HCT116 (cell line): Measurements from ENCODE around the gene CYP46A1. TPM values are rescaled to one million over a fixed set of nuclear protein-coding genes. Genes with fewer than 3 reads are reported as not detected.

Experiments used
- ATAC-seq: fragments of 200-7000 bp; cut with Tn5 transposase; 2 replicates; pipeline ENCODE4 v1.9.1; 2020; ENCODE audit warnings: mild to moderate bottlenecking, moderate library complexity
- BruUV-seq: library from RNA; stranded (reverse); fragments of 400-500 nt; replicated peaks from 2 replicates; lab custom pipeline; 2021; lab: Mats Ljungman, UMichigan
- CTCF ChIA-PET: fragments of 300-600 bp; sonication (Branson Sonifier 250); formaldehyde crosslinking; loops from one replicate; lab custom pipeline; 2021; ENCODE audit warnings: antibody characterized with exemption; lab: Charles Lee
- POLR2A ChIA-PET: fragments of 300-600, 350-600 bp; sonication (Branson Sonifier 250); formaldehyde crosslinking; loops from one replicate; lab custom pipeline; 2021; ENCODE audit warnings: antibody characterized with exemption; lab: Charles Lee
- RAD21 ChIA-PET, 2 experiments: fragments of 300-600 bp; sonication (Branson Sonifier 250); formaldehyde crosslinking; loops; one replicate each; lab custom pipeline; 2023; ENCODE audit warnings: low total read pairs in 2 of 2; ENCODE audit not compliant: uncharacterized antibody in 2 of 2, unreplicated experiment in 2 of 2, low non-redundant PET in 1 of 2; lab: Charles Lee
- DNase-seq: peaks from one replicate; pipeline ENCODE4 v3.0.0-alpha.2; 2010; ENCODE audit warnings: low read depth, low spot score
- H2AFZ ChIP-seq: fragments of 200-600 bp; shearing (Covaris generic), sonication (generic); 2 replicates; pipeline ENCODE4 v1.6.1; 2017; ENCODE audit warnings: low read depth, mixed run types, mixed read lengths, antibody characterized with exemption, low read length; ENCODE audit not compliant: poor library complexity, severe bottlenecking
- H3K27ac ChIP-seq: 2 replicates; pipeline ENCODE4 v1.5.1; 2012; ENCODE audit warnings: low read depth, low read length
- H3K27me3 ChIP-seq: fragments of 200-600 bp; sonication (generic); 2 replicates; pipeline ENCODE4 v1.6.1; 2016; ENCODE audit warnings: mixed run types, low read length, mixed read lengths; ENCODE audit not compliant: insufficient read depth
- H3K36me3 ChIP-seq, 2 experiments: fragments of 200-500 bp in 1 of 2; fragments of 200-600 bp in 1 of 2; sonication (Bioruptor generic) in 1 of 2; sonication (generic) in 1 of 2; 2 replicates each; pipeline versions ENCODE4 v1.5.1 to v1.6.1; 2014 to 2016; ENCODE audit warnings: low read length in 2 of 2, inconsistent platforms in 1 of 2, mixed read lengths in 1 of 2, mixed run types in 1 of 2; ENCODE audit not compliant: insufficient read depth in 2 of 2, control insufficient read depth in 1 of 2
- H3K4me1 ChIP-seq, 2 experiments: fragments of 200-600 bp in 1 of 2; sonication (generic) in 1 of 2; 2 replicates each; pipeline versions ENCODE4 v1.5.1 to v1.6.1; 2012 to 2017; ENCODE audit warnings: low read length in 2 of 2, inconsistent platforms in 1 of 2, mild to moderate bottlenecking in 1 of 2, mixed read lengths in 1 of 2, mixed run types in 1 of 2, moderate library complexity in 1 of 2; ENCODE audit not compliant: insufficient read depth in 2 of 2, control insufficient read depth in 1 of 2
- H3K4me2 ChIP-seq: fragments of 200-600 bp; sonication (generic); 2 replicates; pipeline ENCODE4 v1.6.1; 2017; ENCODE audit warnings: mixed run types, low read length, mixed read lengths
- H3K4me3 ChIP-seq, 2 experiments: fragments of 200-600 bp in 1 of 2; sonication (generic) in 1 of 2; replicated peaks in 1 of 2; 2 replicates each; pipeline ENCODE4 v1.5.1; 2011 to 2016; ENCODE audit warnings: low read length in 2 of 2, control low read depth in 1 of 2, low read depth in 1 of 2, mild to moderate bottlenecking in 1 of 2, mixed read lengths in 1 of 2, mixed run types in 1 of 2
- H3K79me2 ChIP-seq: fragments of 200-600 bp; sonication (generic); 2 replicates; pipeline ENCODE4 v1.6.1; 2017; ENCODE audit warnings: mild to moderate bottlenecking, mixed run types, low read length, moderate library complexity, mixed read lengths; ENCODE audit not compliant: insufficient read depth
- H3K9ac ChIP-seq: fragments of 200-600 bp; sonication (generic); 2 replicates; pipeline ENCODE4 v1.6.1; 2016; ENCODE audit warnings: low read length, mixed read lengths
- H3K9me2 ChIP-seq: fragments of 200-600 bp; sonication (generic), shearing (Covaris generic); 2 replicates; pipeline ENCODE4 v1.6.1; 2017; ENCODE audit warnings: mixed run types, mild to moderate bottlenecking, moderate library complexity; ENCODE audit not compliant: insufficient read depth
- H3K9me3 ChIP-seq, 2 experiments: fragments of 200-500 bp in 1 of 2; fragments of 200-600 bp in 1 of 2; sonication (Bioruptor generic) in 1 of 2; sonication (generic) in 1 of 2; 2 replicates each; pipeline ENCODE4 v1.6.1; 2014 to 2017; ENCODE audit warnings: low read length in 2 of 2, mixed read lengths in 2 of 2, inconsistent platforms in 1 of 2, low read depth in 1 of 2, mild to moderate bottlenecking in 1 of 2, mixed run types in 1 of 2, moderate library complexity in 1 of 2; ENCODE audit not compliant: control insufficient read depth in 1 of 2, insufficient read depth in 1 of 2
- H4K20me1 ChIP-seq: fragments of 200-600 bp; sonication (generic), shearing (Covaris generic); 2 replicates; pipeline ENCODE4 v1.6.1; 2017; ENCODE audit warnings: mixed run types, mild to moderate bottlenecking, moderate library complexity; ENCODE audit not compliant: insufficient read depth
- CBX3 ChIP-seq: IDR thresholded peaks from 2 replicates; pipeline ENCODE4 v1.6.1; 2012; ENCODE audit warnings: low read depth
- CEBPB ChIP-seq: IDR thresholded peaks from 2 replicates; pipeline ENCODE4 v1.6.1; 2012; ENCODE audit warnings: low read depth
- ELF1 ChIP-seq: IDR thresholded peaks from 2 replicates; pipeline ENCODE4 v1.6.1; 2012; ENCODE audit warnings: low read depth, borderline replicate concordance
- FOSL1 ChIP-seq: IDR thresholded peaks from 2 replicates; pipeline ENCODE4 v1.6.1; 2012; ENCODE audit warnings: low read depth
- POLR2A ChIP-seq: IDR thresholded peaks from 2 replicates; pipeline ENCODE4 v1.7.0; 2011; ENCODE audit warnings: borderline replicate concordance; ENCODE audit not compliant: insufficient read depth, insufficient read length; ENCODE audit errors: extremely low read depth
- POLR2AphosphoS5 ChIP-seq: IDR thresholded peaks from 2 replicates; pipeline ENCODE4 v1.6.1; 2011; ENCODE audit warnings: mild to moderate bottlenecking, low read depth, low read length, moderate library complexity
- SIN3A ChIP-seq: IDR thresholded peaks from 2 replicates; pipeline ENCODE4 v1.6.1; 2012; ENCODE audit warnings: low read depth
- SP1 ChIP-seq: IDR thresholded peaks from 2 replicates; pipeline ENCODE4 v1.6.1; 2012; ENCODE audit warnings: low read depth
- SRF ChIP-seq: IDR thresholded peaks from 2 replicates; pipeline ENCODE4 v1.6.1; 2012; ENCODE audit warnings: low read depth
- YY1 ChIP-seq: IDR thresholded peaks from 2 replicates; pipeline ENCODE4 v1.6.1; 2011; ENCODE audit warnings: low read length, low read depth, moderate library complexity, mild to moderate bottlenecking; ENCODE audit not compliant: insufficient replicate concordance; ENCODE audit errors: extremely low read depth
- ZNF274 ChIP-seq: fragments of 200-500 bp; sonication (Bioruptor generic); IDR thresholded peaks from 2 replicates; pipeline ENCODE4 v1.6.1; 2014; ENCODE audit warnings: mild to moderate bottlenecking, low read depth, low read length, inconsistent platforms
- intact Hi-C: fragments of 100-400 bp; cut with micrococcal nuclease; formaldehyde crosslinking; loops from 2 replicates; pipeline ENCODE4 v1.10.0; 2022
- total RNA-seq: library from RNA; stranded (reverse); gene quantifications from one replicate; pipeline ENCODE4 v1.2.1, GENCODE V29; 2021; ENCODE audit not compliant: unreplicated experiment
- TF ChIP-seq, protein P1 (sequence below), 3 experiments: fragments of 200-600 bp in 1 of 3; sonication (generic) in 1 of 3; IDR thresholded peaks in 2 of 3; conservative IDR thresholded peaks in 1 of 3; 2 replicates each; pipeline ENCODE4 v1.5.1; 2012 to 2017; ENCODE audit warnings: low read depth in 2 of 3, low read length in 2 of 3, antibody characterized with exemption in 1 of 3, borderline replicate concordance in 1 of 3, control low read depth in 1 of 3, mild to moderate bottlenecking in 1 of 3, mixed read lengths in 1 of 3, mixed run types in 1 of 3, moderate library complexity in 1 of 3; ENCODE audit not compliant: insufficient read depth in 1 of 3
- TF ChIP-seq, protein P2 (sequence below): IDR thresholded peaks from 2 replicates; pipeline ENCODE4 v1.6.1; 2011; ENCODE audit warnings: mild to moderate bottlenecking, low read length, moderate library complexity; ENCODE audit not compliant: insufficient replicate concordance; ENCODE audit errors: extremely low read depth
- TF ChIP-seq, protein P3 (sequence below): IDR thresholded peaks from 2 replicates; pipeline ENCODE4 v1.6.1; 2012

CYP46A1 gene
- total RNA-seq, 1 experiment from 2014 or later: 0.76 TPM

DNA sequence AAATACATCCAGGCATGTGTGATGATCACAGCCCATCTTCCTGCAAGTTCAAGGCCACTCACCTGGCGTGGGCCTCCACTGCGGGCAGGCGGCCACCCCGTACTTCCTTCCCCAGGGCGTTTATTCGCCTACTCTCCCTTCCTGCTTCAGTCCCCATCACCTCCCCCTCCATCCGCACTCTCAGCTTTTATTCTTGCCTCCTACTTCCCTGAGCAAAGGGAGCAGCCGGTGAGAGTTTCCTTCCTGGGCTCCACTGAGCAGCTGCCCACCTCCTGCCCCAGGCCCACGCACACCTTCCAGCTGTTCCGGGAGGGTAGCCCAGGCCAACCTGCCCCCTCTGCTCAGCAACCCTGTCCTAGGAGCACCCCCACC is 4.1 kb downstream of the CYP46A1 start (continued):
- TF ChIP-seq, protein P1, sequence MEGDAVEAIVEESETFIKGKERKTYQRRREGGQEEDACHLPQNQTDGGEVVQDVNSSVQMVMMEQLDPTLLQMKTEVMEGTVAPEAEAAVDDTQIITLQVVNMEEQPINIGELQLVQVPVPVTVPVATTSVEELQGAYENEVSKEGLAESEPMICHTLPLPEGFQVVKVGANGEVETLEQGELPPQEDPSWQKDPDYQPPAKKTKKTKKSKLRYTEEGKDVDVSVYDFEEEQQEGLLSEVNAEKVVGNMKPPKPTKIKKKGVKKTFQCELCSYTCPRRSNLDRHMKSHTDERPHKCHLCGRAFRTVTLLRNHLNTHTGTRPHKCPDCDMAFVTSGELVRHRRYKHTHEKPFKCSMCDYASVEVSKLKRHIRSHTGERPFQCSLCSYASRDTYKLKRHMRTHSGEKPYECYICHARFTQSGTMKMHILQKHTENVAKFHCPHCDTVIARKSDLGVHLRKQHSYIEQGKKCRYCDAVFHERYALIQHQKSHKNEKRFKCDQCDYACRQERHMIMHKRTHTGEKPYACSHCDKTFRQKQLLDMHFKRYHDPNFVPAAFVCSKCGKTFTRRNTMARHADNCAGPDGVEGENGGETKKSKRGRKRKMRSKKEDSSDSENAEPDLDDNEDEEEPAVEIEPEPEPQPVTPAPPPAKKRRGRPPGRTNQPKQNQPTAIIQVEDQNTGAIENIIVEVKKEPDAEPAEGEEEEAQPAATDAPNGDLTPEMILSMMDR (IDR thresholded peaks at IDR 0.05 in 2 of 3, conservative IDR thresholded peaks at IDR 0.05 in 1 of 3; ENCODE audit: borderline replicate concordance in 1 of 3, insufficient read depth in 1 of 3, low read depth in 2 of 3, low read length in 2 of 3): no peak
- TF ChIP-seq ELF1: no peak
- TF ChIP-seq CEBPB: no peak

DNA sequence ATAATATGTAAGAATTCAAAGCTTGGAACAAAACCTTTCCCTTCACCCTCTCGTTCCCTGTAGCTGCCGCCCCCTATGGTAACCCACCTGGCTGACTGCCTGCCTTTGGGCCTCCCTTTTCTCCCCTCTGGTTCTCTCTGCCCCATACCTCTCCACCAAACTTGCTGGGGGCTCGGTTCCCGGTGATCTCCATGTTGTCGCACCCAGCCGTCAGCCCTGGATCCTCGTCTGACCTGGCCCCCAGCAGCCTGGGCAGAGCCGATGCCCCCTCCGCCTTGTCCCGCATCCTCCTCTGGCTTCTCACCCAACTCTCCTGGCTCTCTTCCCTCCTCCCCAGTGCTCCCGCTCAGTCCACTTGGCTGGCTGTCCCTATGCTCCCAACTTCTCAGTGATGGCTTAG is 4.5 kb downstream of the CYP46A1 start:
- intact Hi-C loops: no loop called here
- ChIA-PET RAD21 (no interaction called here), POLR2A (no interaction called here), CTCF (interaction anchor here (1.0 to 2.0 kb wide), 5 partner anchors 8 to 194 kb away, joined by 3 to 5 read pairs (median 4); no protein-coding TSS in a partner anchor)
- H3K9me3 ChIP-seq: no peaks in the 10 kb centered on the region
- H2AFZ ChIP-seq: no peak overlapping the region
- BruUV-seq: no TSS peak
- no peak overlapping the region for H3K4me2 ChIP-seq
- H3K9me2 ChIP-seq: no peaks in the 10 kb centered on the region
- H4K20me1 ChIP-seq: no peaks in the 10 kb centered on the region
- no peak for DNase-seq
- no peak overlapping the region for H3K4me3 ChIP-seq
- ATAC-seq: no peak
- peaks cover 4 to 13% of the 10 kb centered on the region in 2 experiments; a peak in 1 of 4 replicates for H3K4me1 ChIP-seq
- H3K79me2 ChIP-seq: no peaks in the 10 kb centered on the region
- H3K9ac ChIP-seq: no peak overlapping the region
- TF ChIP-seq, protein P2, sequence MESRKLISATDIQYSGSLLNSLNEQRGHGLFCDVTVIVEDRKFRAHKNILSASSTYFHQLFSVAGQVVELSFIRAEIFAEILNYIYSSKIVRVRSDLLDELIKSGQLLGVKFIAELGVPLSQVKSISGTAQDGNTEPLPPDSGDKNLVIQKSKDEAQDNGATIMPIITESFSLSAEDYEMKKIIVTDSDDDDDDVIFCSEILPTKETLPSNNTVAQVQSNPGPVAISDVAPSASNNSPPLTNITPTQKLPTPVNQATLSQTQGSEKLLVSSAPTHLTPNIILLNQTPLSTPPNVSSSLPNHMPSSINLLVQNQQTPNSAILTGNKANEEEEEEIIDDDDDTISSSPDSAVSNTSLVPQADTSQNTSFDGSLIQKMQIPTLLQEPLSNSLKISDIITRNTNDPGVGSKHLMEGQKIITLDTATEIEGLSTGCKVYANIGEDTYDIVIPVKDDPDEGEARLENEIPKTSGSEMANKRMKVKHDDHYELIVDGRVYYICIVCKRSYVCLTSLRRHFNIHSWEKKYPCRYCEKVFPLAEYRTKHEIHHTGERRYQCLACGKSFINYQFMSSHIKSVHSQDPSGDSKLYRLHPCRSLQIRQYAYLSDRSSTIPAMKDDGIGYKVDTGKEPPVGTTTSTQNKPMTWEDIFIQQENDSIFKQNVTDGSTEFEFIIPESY: no peak
- TF ChIP-seq SIN3A (no peak), POLR2AphosphoS5 (no peak), ELF1 (no peak), SP1 (no peak), FOSL1 (no peak), POLR2A (no peak), SRF (no peak), CBX3 (no peak), YY1 (no peak), ZNF274 (no peak)
- TF ChIP-seq, protein P3, sequence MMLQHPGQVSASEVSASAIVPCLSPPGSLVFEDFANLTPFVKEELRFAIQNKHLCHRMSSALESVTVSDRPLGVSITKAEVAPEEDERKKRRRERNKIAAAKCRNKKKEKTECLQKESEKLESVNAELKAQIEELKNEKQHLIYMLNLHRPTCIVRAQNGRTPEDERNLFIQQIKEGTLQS: no peak
- no peak overlapping the region for H3K27ac ChIP-seq
- H3K36me3 ChIP-seq: no peaks in the 10 kb centered on the region
- no peaks in the 10 kb centered on the region; the same call in 1 of the 2 replicates for H3K27me3 ChIP-seq
